Measurements from ENCODE around the gene NKG7.
"Not testable (repeated sequence)": the region's sequence is repeated elsewhere in the genome, so short reads cannot be mapped to it uniquely, and the experiment has no call there.

The NKG7 gene, protein sequence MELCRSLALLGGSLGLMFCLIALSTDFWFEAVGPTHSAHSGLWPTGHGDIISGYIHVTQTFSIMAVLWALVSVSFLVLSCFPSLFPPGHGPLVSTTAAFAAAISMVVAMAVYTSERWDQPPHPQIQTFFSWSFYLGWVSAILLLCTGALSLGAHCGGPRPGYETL

DNA sequence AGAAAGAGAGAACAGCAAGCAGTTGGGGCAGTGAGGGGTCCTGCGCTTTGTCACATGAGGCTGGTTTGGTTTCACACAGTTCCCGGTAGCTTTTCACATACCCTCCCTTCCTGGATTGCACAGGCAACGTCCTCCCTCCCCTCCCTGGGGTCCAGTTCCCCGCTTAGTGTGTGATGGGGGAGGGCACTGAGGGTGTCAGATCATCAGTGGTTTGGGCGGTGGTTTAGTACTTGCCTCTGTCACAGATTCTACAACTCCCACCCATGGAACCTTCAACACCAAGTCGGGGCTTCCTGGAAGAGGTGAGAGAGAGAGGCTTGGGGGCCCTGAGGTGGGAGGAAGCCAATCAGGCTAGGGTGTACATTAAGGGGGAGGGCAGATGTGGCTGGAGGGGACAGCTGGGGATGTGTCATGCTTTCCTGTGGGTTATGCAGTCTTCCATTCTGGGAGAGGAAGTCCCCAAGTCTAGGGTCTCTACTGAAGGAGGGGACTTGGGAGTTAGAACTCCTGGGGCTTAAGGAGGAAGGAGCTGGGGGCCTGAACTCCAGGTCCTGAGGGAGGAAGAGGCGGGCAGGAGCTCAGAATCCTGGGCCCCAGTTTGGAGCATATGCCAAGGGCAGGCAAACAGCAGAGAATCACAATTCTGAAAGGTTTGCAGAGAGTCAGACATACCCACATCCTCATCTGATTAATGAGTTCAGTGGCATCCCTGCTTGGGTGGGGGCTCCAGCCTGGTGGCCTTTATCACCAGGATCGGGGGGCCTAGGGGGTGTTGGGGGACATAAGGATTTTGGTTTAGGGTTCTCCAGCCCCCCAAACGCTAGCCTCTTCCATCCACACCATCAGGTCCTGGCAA, at the start of gene NKG7:
Gene NKG7, minus strand, starts transcription at position 6 of the 856 bp plus-strand sequence. CDS start 119 bp downstream, outside the sequence.
- DNase-seq: no peak

DNA sequence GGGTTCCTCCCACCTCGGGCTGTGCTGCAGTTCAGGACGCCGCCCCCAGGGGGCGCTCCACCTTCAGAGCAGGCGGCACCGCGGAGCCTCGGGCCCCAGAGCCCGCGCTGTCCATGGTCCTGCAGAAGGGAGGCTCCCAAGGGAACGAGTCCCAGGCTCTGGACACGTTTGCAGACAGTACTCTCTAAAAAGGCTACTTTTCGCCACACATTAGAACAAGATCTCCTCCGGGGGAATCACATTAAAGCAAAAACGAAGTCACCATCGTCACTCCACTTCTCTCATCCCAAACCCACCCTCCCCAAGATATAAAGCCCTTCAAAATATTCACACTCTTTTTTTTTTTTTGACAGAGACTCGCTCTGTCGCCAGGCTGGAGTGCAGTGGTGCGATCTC, 49.6 kb upstream of the NKG7 start:
- no peak for DNase-seq

- DNase-seq: no peak
Measured at GRCh38 chr19:51421229-51422052, 49.0 kb upstream of the NKG7 start.

DNA sequence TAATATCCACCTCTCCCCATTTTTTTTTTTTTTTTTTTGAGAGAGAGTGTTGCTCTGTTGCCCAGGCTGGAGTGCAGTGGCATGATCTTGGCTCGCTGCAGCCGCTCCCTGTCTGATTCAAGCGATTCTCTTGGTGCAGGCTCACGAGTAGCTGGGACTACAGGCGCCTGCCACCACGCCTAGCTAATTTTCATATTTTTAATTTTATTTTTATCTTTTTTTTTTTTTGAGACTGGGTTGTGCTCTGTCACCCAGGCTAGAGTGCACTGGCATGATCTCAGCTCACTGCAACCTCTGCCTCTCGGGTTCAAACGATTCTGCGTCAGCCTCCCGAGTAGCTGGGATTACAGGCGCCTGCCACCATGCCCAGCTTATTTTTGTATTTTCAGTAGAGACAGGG, 48.1 kb upstream of the NKG7 start:
- DNase-seq: not testable (repeated sequence)

- DNase-seq: no peak
Measured at GRCh38 chr19:51418707-51419106, 46.3 kb upstream of the NKG7 start.

- DNase-seq: no peak
Measured at GRCh38 chr19:51417810-51418157, 45.3 kb upstream of the NKG7 start.

DNA sequence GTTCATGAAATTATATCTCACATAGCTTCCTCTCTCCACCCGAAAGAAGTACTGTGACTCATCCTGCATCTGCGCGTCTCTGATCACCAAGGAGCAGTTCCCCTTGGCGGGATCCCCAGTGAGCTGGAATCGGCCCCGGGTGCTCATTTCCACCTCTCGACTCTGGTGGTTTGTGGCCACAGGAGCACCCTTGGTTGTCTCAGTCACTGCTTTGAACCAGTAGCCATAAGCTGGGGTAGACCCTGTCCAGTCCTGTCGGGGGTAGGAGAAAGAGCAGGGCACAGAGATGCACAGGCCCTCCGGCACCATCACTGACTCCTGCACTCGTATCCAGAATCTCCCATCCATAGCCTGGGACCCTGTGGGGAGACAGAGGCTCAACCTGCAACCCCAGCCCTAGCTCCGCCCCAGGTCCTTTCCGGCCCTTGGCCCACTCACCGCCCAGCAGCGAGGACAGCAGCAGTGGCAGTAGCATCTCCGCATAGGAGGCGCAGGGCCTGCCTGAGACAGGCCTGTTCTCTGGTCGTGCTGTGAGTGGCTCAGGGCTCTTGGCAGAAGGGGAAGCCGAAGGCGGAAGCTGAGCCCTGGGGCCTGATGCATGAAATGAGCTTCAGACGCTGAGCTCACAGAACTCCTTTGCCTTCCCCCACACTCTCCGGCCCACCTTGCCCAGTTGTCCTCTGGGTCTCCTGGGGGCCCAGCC, 44.8 kb upstream of the NKG7 start, which contains the start of gene SIGLEC10:
Gene SIGLEC10, minus strand, starts transcription at position 536 of the 703 bp plus-strand sequence. Its CDS starts 61 bp downstream, at position 475.
- no peak for DNase-seq

GRCh38 chr19:51416422-51416821, 44.0 kb upstream of the NKG7 start:
- not testable (repeated sequence) for DNase-seq

GRCh38 chr19:51415187-51415586, 42.7 kb upstream of the NKG7 start:
- DNase-seq: no peak

DNA sequence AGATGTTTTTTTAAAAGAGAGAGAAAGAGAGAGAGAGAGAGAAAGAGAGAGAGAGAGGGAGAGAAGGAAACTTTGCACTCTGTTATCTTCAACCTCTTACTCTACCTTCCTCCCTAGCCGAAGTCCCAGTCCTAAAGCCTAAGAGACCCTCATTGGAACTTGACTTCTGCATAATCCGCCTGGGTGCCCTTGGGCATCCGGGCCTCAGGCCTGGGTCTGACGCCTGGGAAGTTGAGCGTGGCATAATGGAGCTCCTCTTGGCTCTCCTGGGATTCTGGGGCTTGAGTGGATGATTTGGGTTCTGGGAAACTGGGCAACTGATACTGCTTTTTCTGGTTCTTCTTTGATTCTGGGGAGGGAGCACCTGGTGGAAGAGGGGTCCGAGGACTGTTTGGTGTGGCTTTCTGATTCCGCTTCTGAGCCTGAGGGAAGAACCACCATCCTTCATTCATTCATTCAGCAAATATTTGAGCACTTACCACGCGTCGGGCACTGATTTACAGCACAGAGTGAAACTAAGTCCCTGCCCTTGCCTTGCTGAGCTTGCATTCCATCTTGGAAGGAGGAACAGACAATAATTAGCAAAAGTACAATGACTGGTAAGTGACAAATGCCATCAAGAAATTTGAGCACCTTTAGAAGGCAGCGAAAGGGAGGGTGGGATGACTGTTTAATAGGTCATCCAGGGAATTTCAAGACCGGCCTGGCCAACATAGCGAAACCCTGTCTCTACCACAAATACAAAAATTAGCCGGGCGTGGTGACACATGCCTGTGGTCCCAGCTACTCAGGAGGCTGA, 38.7 kb upstream of the NKG7 start:
- no peak for DNase-seq

DNA sequence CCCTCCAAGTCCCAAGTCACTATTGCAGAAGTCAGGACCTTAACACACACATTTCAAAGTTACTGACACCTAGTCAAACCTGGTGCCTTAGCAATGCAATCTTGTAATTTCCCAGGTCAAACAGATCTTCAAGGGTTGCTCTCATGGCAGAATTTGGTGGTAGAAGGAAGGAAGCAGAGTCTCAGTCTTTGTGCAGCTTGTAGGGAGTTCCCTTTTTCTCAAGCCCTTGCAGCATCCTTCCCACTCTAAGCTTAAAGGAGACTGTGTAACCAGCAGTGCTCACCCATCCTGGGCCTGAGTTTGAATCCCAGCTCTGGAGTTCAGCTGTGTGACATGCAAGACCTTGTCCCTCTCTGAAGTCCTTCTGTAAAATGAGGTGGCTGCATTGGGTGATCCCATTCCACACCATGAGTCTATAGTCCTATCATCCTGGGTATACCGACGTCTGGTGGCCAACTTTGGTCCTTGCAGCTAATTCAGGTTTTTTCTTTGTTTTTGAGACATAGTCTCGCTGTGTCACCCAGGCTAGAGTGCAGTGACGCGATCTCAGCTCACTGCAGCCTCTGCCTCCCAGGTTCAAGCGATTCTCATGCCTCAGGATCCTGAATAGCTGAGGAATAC, 35.2 kb upstream of the NKG7 start:
- no peak for DNase-seq

- no peak for DNase-seq
Measured at GRCh38 chr19:51402117-51402516, 29.7 kb upstream of the NKG7 start.

DNA sequence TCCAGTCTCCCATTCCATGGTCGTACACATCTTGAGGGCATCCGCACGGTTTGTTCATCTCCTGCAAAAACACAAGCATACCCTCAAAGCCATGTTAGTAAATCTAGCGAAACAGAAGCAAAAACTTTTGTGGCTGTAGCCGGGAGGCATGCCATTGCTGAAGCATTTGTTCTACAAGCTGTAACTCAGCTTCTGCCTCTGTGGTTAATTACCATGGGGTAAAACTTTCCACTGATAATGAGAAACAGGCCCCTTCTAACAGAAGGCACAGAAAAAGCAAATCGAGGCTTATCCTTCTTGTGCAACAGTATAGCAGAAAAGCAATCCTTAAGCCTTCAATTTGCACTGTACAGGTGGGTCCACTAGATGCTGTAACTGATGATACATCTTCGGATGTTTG, 27.5 kb upstream of the NKG7 start:
- not testable (repeated sequence) for DNase-seq

GRCh38 chr19:51399231-51399630, 26.8 kb upstream of the NKG7 start:
- no peak for DNase-seq

GRCh38 chr19:51398096-51398704, 25.7 kb upstream of the NKG7 start:
- no peak for DNase-seq

DNA sequence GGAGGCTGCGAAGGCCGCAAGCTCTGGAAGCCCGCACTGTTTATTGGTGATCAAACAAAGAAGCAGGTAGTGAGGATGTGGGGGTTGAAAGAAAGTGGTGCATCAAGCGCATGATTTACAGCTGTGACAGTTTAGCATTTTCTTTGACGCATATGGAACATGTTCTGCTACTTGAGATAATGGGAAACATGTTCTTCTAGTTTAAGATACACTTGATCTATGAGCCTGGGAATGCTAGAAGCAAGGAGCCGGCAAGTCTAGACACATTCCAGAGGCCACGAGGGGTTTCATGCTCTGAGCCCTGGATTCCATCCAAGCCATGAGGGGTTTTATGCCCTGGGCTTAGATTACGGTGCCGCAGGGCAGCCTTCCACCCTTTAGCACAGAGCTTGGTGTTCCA, 25.0 kb upstream of the NKG7 start:
- DNase-seq: not testable (repeated sequence)

DNA sequence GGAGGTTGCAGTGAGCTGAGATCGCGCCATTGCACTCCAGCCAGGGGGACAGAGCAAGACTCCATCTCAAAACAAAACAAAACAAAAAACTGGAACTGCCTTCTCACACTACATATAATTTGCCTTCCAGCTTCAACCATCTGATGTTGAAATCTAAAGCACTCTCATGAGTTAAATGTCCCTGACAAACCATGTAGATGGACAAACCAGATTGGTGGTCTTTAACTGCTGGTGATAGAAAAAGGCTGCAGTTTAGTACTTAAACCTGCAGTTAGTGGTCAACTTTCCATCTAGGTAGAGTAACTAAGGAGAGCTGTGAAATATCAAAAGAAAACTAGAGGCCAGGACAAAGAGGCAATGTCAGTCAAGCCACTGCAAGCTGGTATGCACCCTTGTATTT, 23.7 kb upstream of the NKG7 start:
- no peak for DNase-seq

DNA sequence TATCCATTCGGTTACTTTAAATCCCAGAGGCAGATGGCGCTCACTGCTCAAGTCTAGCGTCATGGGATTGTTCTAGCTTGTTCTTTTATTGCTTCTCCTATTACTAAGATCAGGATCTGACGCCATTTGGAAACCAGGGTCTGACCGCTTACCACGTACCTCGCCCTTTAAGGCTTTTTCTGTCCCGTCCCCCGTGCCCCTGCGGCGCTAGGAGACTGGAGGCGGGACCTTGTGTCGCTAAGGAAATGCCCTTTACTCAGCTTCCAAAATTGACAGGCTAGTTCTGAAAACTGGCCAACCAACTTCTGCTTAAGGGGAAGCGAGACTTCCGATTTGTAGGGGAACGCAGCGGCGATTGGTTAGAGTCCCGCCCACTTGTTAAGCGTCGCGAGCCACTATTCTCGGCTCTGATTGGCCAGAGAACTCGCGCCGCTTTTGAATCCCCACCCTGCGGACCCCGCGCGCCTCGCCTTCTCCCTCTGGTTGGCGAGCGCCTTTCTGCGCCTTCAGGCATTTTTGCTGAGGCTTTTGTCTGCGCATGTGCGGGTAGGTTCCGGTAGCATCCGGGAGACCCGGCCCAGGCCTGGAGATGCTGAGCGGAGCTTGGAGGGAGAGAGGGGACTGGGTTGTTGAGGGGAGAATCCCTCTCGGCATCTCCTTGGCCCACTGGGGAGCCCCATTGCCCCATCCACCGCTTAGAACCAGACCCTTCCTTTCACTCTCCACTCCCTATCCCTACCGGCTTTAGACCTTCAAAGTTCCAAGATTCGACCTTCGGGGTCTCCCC, 21.8 kb upstream of the NKG7 start:
- DNase-seq: no peak

- no peak for DNase-seq
Measured at GRCh38 chr19:51392701-51393100, 20.2 kb upstream of the NKG7 start.

DNA sequence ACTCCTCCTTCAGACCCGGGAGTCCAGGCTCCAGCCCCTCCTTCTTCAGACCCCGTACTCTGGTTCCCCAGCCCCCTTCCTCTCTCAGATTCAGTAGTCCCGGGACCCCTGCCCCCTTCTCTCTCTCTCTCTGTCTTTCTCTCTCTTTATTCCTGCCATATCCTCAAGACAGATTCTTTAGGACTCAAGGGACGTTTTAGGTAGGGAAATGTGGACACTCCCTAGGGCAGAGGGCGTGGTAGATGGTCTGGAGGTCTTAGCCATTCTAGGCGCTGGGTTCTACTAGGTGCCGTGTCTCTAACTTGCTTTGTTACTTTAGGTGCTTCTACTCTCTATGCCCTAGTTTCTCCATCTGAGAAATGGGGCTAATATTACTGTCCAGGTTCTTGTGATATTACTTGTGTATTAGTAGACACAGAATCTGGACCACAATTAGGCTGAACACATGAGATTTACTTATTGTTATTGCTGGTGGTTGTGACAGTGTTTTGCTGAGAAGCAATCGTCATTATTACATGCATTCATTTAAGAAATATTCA, 18.7 kb upstream of the NKG7 start:
- no peak for DNase-seq

Data from NCI-H2081 treated with DMSO at 0.1 percent for 48 hours (cell line).